Measurements from ENCODE around the gene KIF1C.
"Not testable (repeated sequence)": the region's sequence is repeated elsewhere in the genome, so short reads cannot be mapped to it uniquely, and the experiment has no call there.

Gene KIF1C

GRCh38 chr17:5045496-5045895, 47.7 kb downstream of the KIF1C start:
- DNase-seq = no peak

GRCh38 chr17:5047446-5047845, 49.7 kb downstream of the KIF1C start:
- no peak for DNase-seq

- no peak for DNase-seq
These were observed 51.6 kb downstream of the KIF1C start for GRCh38 chr17:5049314-5049841.

- no peak for DNase-seq
These were observed 52.5 kb downstream of the KIF1C start for GRCh38 chr17:5050278-5050677.

- no peak for DNase-seq
These were observed 57.8 kb downstream of the KIF1C start for GRCh38 chr17:5055543-5055942.

GRCh38 chr17:5065227-5065744, 67.5 kb downstream of the KIF1C start:
- no peak for DNase-seq

GRCh38 chr17:5068236-5068635, 70.5 kb downstream of the KIF1C start:
- no peak for DNase-seq

- DNase-seq = no peak
These were observed 72.0 kb downstream of the KIF1C start for GRCh38 chr17:5069724-5070123.

GRCh38 chr17:5075472-5075871, 77.7 kb downstream of the KIF1C start:
- DNase-seq = not testable (repeated sequence)

GRCh38 chr17:5077275-5077674, 79.5 kb downstream of the KIF1C start:
- DNase-seq = not testable (repeated sequence)

GRCh38 chr17:5077781-5078105, 80.0 kb downstream of the KIF1C start:
- no peak for DNase-seq

Data from NCI-H2227 treated with DMSO at 0.1 percent for 48 hours (cell line).